DMS114 treated with DMSO at 0.1 percent for 48 hours (cell line): ENCODE data around the gene DYTN.

Source experiments
- DNase-seq: peaks from one replicate; lab custom pipeline; 2025; ENCODE audit not compliant: unreplicated experiment; lab: John Stamatoyannopoulos, UW

DYTN gene

GRCh38 chr2:206615417-206616089 is 102.6 kb downstream of the DYTN start:
- DNase-seq, result no peak

GRCh38 chr2:206614811-206615210 is 103.4 kb downstream of the DYTN start:
- DNase-seq, result no peak

GRCh38 chr2:206611736-206612135 is 106.5 kb downstream of the DYTN start:
- no peak for DNase-seq

DNA sequence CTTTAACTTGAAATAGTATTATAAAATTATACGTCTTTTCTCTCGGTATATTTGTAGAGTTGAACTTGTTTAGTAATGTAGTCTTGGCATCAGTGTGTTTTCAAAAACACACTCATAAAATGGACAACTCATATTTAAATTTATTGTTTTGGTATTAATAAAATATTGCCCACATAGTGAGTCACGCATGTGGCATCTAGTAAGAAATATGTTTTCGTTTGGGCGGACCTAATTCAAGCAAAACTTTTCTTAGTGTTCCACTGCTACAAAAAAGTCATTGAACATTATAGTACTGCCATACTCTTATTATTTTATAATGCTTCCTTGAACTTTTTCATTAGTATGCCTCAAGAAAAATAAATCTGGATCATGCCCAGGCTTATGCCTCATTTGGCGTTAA is 107.0 kb downstream of the DYTN start:
- DNase-seq, result no peak

DNA sequence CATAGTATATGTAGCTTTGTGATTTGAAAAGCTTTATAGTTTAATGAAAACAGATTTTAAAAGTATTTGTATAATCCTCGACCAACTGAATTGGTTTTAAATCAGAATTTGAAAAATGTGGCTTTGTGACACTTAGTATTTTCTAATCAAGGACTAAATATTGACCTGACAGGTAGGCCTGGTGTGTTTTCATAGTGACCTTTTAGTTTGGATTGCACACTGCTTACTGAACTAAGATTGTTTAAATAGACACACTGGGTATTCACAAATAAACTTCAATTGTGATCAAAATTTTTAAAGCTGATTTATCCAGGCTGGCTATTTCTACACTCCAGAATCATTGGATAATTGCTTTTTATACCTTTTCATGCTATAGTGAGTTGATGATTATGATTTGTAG is 107.7 kb downstream of the DYTN start:
- DNase-seq, result no peak

DNA sequence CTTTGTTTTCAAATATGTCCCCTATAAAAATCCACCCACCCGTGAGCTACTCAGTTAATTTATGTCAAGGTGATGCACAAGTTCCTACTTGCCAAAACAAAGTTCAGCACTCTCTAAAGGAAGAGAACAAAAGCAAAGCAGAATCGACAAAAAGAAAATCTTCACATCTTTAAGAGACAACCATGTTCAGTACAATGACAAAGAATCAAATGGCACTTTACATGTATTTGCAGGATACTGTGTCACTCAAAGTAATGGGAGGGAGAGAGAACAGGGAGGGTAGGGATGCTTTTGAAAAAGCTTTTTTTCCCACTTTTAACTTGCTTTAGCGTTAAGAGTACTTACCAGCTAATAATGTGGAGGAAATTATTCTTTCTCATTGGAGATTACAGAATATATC is 115.0 kb downstream of the DYTN start:
- DNase-seq, result no peak
